Head of caudate nucleus (tissue), 42 donors: Measurements from ENCODE around the gene ALAS2.
"Not testable (repeated sequence)": the region's sequence is repeated elsewhere in the genome, so short reads cannot be mapped to it uniquely, and the experiment has no call there.

ENCODE experiments used
- DNase-seq, 42 donors: peaks; one replicate each; pipeline versions ENCODE4 v3.0.0 to v3.0.0-alpha.2; 2020 to 2021; ENCODE audit warnings: mixed read lengths in 7 of 42
- intact Hi-C: fragments of 100-400 bp; cut with DNase I; formaldehyde crosslinking; loops from one replicate; pipeline ENCODE4 v1.15.0; 2022

ALAS2 gene

GRCh38 chrX:55030271-55031205 lies at the start of gene ALAS2:
TSS of gene ALAS2 (minus strand) at chrX:55030977. CDS start at chrX:55026000, 4,977 bp downstream.
- intact Hi-C loops: no loop called here
- no peak for DNase-seq

DNA sequence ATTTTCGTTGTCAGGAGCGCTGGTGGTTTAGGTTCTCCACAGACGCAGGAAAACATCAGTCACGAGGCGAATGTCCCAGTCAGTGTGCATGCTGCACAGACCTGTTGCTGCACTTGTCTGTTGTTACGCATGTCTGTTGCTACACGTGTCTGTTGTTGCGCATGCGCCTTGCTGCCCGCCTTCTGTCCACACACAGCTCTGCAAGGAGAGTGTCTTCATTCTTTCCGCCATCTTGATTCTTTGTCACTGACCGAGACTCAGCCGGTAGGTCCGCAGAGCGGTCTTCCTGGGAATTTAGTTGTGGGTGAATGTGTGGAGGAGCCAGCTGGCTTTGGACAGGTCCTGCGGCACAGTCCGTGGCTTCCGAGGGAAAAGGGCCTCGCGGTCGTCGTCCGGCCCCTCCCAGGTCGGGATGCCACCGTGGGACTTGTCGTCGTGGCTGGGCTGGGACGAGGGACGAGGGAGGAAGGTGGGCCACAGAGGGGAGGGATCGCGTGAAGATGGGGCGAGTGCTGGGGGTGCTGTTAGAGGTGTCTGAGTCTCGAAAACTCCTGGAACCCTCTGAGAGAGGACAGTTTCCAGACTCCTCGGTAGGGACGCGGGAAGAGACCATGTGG lies 44.2 kb upstream of the ALAS2 start, which contains the start of gene PAGE2B:
Gene PAGE2B, plus strand, starts transcription at position 180 of the 617 bp plus-strand sequence. CDS start 1,012 bp downstream, outside the sequence.
- no peak for DNase-seq
- intact Hi-C loops: no loop called here

- no peak for DNase-seq
- intact Hi-C loops: no loop called here
These were observed 41.5 kb upstream of the ALAS2 start for GRCh38 chrX:55072286-55072685.

- DNase-seq, intact Hi-C loops: not testable (repeated sequence)
These were observed 36.4 kb upstream of the ALAS2 start for GRCh38 chrX:55067180-55067579.

DNA sequence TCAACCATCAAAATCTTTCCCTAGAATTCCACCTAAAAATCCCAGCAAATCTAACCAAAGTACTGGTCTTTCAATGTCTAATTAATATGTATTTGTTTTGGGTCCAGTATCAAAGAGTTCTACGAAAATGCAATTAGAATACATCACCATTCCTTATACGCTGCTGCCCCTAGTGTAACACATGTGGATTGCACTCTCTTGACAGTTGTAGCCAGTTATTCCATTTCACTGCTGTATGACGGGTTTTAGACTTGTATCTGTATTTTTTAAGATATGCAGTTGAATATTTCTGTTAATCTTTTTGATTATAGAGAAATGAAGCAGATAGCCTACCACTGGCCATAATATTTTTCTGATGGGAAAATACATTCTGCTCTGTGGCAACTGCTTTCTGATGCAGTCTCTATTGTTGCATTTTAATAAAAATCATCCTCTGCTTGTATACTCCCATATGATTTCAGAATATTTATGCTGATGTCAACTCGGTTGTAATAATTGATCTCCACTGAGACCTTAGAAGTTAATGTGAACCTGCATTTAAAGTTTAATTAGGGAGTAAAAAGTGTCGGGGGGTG lies 27.0 kb upstream of the ALAS2 start:
- intact Hi-C loops: no loop called here
- peak in 29 of 42 donors; percentile 3 to 73 (median 34) for DNase-seq

DNA sequence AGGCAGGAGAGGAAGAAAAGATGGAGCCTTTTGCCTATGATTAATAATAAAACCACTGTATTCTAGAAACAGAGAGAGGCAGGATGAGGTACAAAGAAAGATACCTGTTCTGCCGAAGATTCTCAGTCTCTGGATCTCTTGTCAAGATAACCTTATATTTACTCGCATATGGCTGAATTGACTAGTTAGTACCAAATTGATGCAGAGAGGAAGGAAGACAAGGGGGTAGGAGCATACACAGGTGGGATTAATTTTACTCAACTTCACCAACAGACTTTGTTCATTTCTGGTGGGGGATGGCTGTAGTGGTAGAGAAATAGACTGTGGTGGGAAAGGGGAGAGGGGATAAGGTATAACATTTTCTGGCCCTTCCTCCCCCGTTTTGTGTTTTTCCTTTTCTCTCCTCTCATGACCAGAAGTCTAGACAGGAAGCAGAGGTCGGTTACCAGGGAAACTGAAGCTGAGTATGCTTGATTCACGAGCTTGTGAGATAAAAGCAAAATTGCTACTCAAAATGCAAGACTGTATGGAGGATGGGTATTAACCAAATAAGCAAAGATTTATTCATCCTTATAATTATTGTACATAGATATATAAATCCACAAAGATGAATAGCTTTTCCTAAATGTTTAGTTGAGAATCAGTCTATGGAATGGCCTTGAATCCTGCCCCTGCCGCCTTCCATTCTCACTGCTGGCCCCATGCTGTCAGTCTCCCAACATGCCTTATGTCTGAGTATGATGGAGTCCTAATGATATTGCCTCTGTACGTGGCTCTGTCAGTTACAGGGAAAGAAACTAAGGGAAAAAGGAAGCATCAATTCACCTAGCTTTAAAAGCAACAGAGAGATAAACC lies 26.3 kb upstream of the ALAS2 start:
- intact Hi-C loops: no loop called here
- peak in 8 of 42 donors; percentile 0 to 43 (median 9) for DNase-seq

DNA sequence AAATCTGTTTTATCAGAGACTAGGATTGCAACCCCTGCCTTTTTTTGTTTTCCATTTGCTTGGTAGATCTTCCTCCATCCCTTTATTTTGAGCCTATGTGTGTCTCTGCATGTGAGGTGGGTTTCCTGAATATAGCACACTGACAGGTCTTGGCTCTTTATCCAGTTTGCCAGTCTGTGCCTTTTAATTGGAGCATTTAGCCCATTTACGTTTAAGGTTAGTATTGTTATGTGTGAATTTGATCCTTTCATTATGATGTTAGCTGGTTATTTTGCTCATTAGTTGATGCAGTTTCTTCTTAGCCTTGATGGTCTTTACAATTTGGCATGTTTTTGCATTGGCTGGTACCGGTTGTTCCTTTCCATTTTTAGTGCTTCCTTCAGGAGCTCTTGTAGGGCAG lies 19.8 kb upstream of the ALAS2 start:
- DNase-seq, intact Hi-C loops: not testable (repeated sequence)

DNA sequence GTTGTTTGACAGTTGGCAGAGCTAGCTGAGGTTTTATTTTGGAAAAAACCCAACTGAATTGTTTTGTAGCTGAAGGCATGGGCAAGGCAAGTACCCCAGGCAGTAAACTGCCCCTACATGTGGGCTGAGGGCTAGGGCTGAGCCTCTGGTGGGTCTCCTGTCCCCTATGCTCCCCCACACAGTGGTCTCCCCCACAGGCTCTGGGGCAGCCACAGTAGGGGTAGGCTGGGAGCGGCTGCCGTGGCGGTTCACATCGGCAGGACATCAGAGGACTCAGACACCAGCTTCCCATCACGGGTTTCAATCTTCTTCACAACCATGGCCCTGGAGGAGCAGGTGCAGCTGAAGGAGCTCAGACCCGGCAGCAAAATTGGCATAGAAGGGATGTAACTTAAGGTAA lies 10.7 kb upstream of the ALAS2 start:
- intact Hi-C loops: no loop called here
- no peak for DNase-seq

DNA sequence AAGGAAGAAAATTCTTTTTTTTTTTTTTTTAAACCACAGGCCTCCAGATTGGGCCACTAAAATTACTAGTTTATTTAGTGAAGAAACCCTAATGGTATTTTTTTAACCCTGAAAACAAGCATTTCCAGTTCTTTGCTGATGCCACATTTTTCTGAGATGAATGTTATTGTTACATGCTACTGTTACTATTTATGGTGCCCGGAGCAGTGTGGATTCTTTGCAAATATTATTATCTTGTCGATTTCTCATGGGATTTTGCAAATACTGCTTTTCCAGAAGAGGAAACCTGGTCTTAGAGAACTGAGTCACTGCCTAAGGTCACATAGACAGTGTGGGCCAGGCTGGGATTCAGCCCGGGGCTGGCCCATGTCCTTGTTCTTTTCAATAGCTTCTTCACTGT lies 8.7 kb upstream of the ALAS2 start:
- intact Hi-C loops: no loop called here
- no peak for DNase-seq

GRCh38 chrX:55033429-55033828 lies 2.7 kb upstream of the ALAS2 start:
- no peak for DNase-seq
- intact Hi-C loops: no loop called here

- intact Hi-C loops: no loop called here
These were observed 1.5 kb downstream of the ALAS2 start for GRCh38 chrX:55029291-55029690.

DNA sequence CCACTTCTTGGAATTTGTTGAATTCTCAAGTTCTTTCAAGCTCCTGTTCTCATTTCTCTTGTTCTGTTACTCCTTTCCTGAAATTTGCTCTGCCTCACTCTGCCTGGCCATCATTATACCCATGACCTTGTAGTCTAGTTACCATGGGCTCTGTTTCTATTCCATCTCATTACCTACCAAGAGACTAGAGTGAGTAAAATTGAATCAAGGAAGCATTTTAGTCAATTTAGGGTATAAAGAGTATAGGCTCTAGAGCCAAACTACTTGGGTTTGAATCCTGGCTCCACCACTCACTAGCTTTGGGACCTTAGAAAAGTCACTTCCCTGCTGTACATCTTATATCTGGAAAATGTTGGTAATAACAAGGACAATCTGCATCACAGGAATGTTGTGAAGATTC lies 2.2 kb downstream of the ALAS2 start:
- DNase-seq: no peak
- intact Hi-C loops: no loop called here

More at GRCh38 chrX:55029291-55029690, 1.5 kb downstream of the ALAS2 start:
- DNase-seq: no peak

- intact Hi-C loops: no loop called here
- no peak for DNase-seq
These were observed 2.7 kb downstream of the ALAS2 start for GRCh38 chrX:55028040-55028439.

DNA sequence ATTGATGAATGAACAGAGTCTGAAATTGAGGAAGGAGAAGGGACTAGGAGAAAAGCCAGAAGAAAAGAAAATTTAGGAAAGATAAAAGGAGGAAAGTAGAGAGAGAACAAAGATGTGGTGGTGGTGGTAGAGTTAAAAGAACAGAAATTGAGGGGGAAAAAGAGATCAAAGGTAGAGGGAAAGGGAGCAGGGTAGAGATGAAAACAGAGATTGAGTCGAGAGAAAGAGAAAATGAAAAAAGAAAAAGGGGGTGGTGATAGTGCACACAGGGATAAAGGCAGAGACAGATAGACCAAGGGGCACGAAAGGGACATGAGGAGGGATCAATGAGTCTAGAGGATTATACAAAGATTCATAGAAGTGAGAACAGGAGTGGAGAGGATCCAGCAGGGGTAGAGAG lies 3.9 kb downstream of the ALAS2 start:
- DNase-seq: no peak
- intact Hi-C loops: no loop called here

GRCh38 chrX:55026143-55026542 lies 4.6 kb downstream of the ALAS2 start:
- intact Hi-C loops: no loop called here

DNA sequence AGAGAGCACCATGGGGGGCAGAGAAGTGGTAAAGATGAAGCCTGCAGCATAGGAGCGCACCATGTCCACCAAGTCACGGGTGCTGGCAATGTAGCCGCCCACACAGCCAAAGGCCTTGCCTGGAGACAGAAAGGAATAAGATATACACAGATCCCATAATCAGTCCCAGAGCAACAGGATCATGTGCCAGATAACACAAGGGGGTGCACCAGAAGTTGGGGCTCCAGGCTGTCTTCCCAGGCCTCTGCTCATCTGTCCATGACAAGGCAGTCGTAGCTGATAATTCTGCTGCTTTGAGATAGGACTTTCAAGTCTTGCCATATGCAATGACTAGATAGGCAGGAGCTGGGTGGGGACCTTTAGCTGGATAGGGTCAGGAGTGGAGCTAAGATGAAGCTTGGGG lies 15.9 kb downstream of the ALAS2 start:
- DNase-seq: no peak
- intact Hi-C loops: no loop called here

More at GRCh38 chrX:55026143-55026542, 4.6 kb downstream of the ALAS2 start:
- DNase-seq: no peak

DNA sequence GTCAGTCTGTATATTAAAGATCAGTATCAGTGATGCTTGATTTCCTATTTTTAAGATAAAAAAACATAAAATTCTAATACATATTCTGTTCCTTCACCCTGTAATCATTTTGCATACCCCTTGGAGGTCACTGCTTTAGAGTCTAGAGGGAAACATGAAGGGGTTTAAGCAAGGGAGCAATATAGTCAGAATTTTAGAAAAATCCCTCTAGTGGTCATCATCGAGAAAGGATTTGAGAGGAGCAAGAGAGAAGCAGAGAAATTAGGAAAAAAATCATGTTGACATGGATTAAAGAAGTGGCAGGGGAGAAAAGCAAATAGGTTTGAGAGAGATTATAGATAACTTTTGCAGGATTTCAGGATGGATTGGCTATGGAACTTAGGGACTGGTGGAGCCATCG lies 19.5 kb downstream of the ALAS2 start:
- intact Hi-C loops: no loop called here
- DNase-seq: no peak

- intact Hi-C loops: loop anchor here (10.0 kb wide), 1 partner anchor 474 kb away; the partner anchor contains the start of gene GNL3L
- peak in 1 of 42 donors; percentile 3 for DNase-seq
These were observed 22.0 kb downstream of the ALAS2 start for GRCh38 chrX:55008571-55009358.
